ENCODE data around the gene ZNF552.

The ZNF552 gene

DNA sequence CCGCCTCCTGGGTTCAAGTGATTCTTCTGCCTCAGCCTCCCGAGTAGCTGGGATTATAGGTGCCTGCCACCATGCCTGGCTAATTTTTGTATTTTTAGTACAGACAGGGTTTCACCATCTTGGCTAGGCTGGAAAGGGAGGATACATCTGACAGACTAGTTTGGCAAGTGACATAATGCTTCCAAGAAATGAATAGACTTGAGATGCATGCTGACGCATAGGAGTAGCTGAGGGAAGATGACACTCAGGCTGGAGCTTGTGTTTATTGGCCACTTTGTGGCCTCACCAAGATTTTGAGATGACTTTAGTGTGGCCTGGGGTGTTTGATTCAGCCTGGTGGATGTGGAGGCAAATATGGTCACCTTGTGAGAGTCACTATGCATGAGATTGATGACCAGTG is 41.2 kb downstream of the ZNF552 start:
- Histone ChIP-seq H3K9me3 (ENCODE audit: insufficient read depth, low read depth, low read length) (peaks cover 3% of the 10 kb centered on the region; the same call in 1 of the 2 replicates), H4K20me1 (ENCODE audit: insufficient read depth, low read length, poor library complexity, severe bottlenecking) (peaks cover 3% of the 10 kb centered on the region), H3K79me2 (ENCODE audit: insufficient read depth, low read length) (peaks cover 69% of the 10 kb centered on the region), H3K36me3 (ENCODE audit: insufficient read depth, low read length) (peaks cover 24% of the 10 kb centered on the region), H3K4me2 (ENCODE audit: low read depth, low read length, poor library complexity, severe bottlenecking) (peak overlapping the region; percentile 82), H2AFZ (ENCODE audit: low read length) (no peak overlapping the region), H3K9me2 (replicated peaks; ENCODE audit: low read depth, low read length) (no peaks in the 10 kb centered on the region), H3K4me3 (ENCODE audit: low read length, poor library complexity, severe bottlenecking) (peak overlapping the region; percentile 5), H3K27me3 (ENCODE audit: insufficient read depth, low read length, poor library complexity, severe bottlenecking) (no peaks in the 10 kb centered on the region), H3K4me1 (ENCODE audit: insufficient read depth, low read length, poor library complexity, severe bottlenecking) (peaks cover 31% of the 10 kb centered on the region), H3K9ac (ENCODE audit: low read depth, low read length, poor library complexity, severe bottlenecking) (no peak overlapping the region), H3F3A (ENCODE audit: low read depth) (no peaks in the 10 kb centered on the region)
- no peak for TF ChIP-seq EZH2phosphoT487 (IDR thresholded peaks at IDR 0.05; ENCODE audit: borderline replicate concordance)
- TF ChIP-seq, protein P1, sequence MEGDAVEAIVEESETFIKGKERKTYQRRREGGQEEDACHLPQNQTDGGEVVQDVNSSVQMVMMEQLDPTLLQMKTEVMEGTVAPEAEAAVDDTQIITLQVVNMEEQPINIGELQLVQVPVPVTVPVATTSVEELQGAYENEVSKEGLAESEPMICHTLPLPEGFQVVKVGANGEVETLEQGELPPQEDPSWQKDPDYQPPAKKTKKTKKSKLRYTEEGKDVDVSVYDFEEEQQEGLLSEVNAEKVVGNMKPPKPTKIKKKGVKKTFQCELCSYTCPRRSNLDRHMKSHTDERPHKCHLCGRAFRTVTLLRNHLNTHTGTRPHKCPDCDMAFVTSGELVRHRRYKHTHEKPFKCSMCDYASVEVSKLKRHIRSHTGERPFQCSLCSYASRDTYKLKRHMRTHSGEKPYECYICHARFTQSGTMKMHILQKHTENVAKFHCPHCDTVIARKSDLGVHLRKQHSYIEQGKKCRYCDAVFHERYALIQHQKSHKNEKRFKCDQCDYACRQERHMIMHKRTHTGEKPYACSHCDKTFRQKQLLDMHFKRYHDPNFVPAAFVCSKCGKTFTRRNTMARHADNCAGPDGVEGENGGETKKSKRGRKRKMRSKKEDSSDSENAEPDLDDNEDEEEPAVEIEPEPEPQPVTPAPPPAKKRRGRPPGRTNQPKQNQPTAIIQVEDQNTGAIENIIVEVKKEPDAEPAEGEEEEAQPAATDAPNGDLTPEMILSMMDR (conservative IDR thresholded peaks at IDR 0.05; ENCODE audit: low read length) = no peak

- Histone ChIP-seq H4K20me1 (ENCODE audit: insufficient read depth, low read length, poor library complexity, severe bottlenecking) (peaks cover 3% of the 10 kb centered on the region), H3K27me3 (ENCODE audit: insufficient read depth, low read length, poor library complexity, severe bottlenecking) (no peaks in the 10 kb centered on the region), H3K9ac (ENCODE audit: low read depth, low read length, poor library complexity, severe bottlenecking) (no peak overlapping the region), H3K4me1 (ENCODE audit: insufficient read depth, low read length, poor library complexity, severe bottlenecking) (peaks cover 31% of the 10 kb centered on the region), H3K4me3 (ENCODE audit: low read length, poor library complexity, severe bottlenecking) (peak overlapping the region; percentile 88), H3K9me3 (ENCODE audit: insufficient read depth, low read depth, low read length) (no peaks in the 10 kb centered on the region), H3K79me2 (ENCODE audit: insufficient read depth, low read length) (peaks cover 64% of the 10 kb centered on the region), H3F3A (ENCODE audit: low read depth) (no peaks in the 10 kb centered on the region), H3K9me2 (replicated peaks; ENCODE audit: low read depth, low read length) (no peaks in the 10 kb centered on the region), H3K4me2 (ENCODE audit: low read depth, low read length, poor library complexity, severe bottlenecking) (peak overlapping the region; percentile 82), H3K36me3 (ENCODE audit: insufficient read depth, low read length) (peaks cover 7% of the 10 kb centered on the region; the same call in 1 of the 2 replicates), H2AFZ (ENCODE audit: low read length) (no peak overlapping the region)
- TF ChIP-seq EZH2phosphoT487 (IDR thresholded peaks at IDR 0.05; ENCODE audit: borderline replicate concordance) = no peak
- TF ChIP-seq, protein P1 (conservative IDR thresholded peaks at IDR 0.05; ENCODE audit: low read length) = no peak
These were observed 43.3 kb downstream of the ZNF552 start for GRCh38 chr19:57771417-57771816.

GRCh38 chr19:57769345-57770131 is 45.2 kb downstream of the ZNF552 start, which contains the start of gene ZNF586:
Gene ZNF586 (plus strand): TSS chr19:57769676. CDS start chr19:57769843, 167 bp downstream.
- peak within 1 kb of the TSS; percentile 88 for H3K4me3 ChIP-seq (ENCODE audit: low read length, poor library complexity, severe bottlenecking)
- H3F3A ChIP-seq (ENCODE audit: low read depth) = no peaks in the 10 kb centered on the region
- H3K9me2 ChIP-seq (replicated peaks; ENCODE audit: low read depth, low read length) = no peaks in the 10 kb centered on the region
- H3K9me3 ChIP-seq (ENCODE audit: insufficient read depth, low read depth, low read length) = no peaks in the 10 kb centered on the region
- no peaks in the 10 kb centered on the region for H3K27me3 ChIP-seq (ENCODE audit: insufficient read depth, low read length, poor library complexity, severe bottlenecking)
- peak within 1 kb of the TSS; percentile 78 for H2AFZ ChIP-seq (ENCODE audit: low read length)
- peaks cover 45% of the 10 kb centered on the region for H3K79me2 ChIP-seq (ENCODE audit: insufficient read depth, low read length)
- H3K36me3 ChIP-seq (ENCODE audit: insufficient read depth, low read length) = no peaks in the 10 kb centered on the region
- peak within 1 kb of the TSS; percentile 82 for H3K4me2 ChIP-seq (ENCODE audit: low read depth, low read length, poor library complexity, severe bottlenecking)
- peaks cover 3% of the 10 kb centered on the region for H4K20me1 ChIP-seq (ENCODE audit: insufficient read depth, low read length, poor library complexity, severe bottlenecking)
- H3K4me1 ChIP-seq (ENCODE audit: insufficient read depth, low read length, poor library complexity, severe bottlenecking) = peaks cover 31% of the 10 kb centered on the region
- peak within 1 kb of the TSS; percentile 73 for H3K9ac ChIP-seq (ENCODE audit: low read depth, low read length, poor library complexity, severe bottlenecking)
- TF ChIP-seq, protein P1 (conservative IDR thresholded peaks at IDR 0.05; ENCODE audit: low read length) = no peak
- no peak for TF ChIP-seq EZH2phosphoT487 (IDR thresholded peaks at IDR 0.05; ENCODE audit: borderline replicate concordance)
